Spleen (tissue), 7 donors: ENCODE measurements around the gene RBPMS2.
"Not testable (repeated sequence)": the region's sequence is repeated elsewhere in the genome, so short reads cannot be mapped to it uniquely, and the experiment has no call there.

Experiments used
- POLR2AphosphoS5 ChIP-seq, 3 donors: sonication (generic); formaldehyde crosslinking; IDR thresholded peaks; one replicate each; pipeline ENCODE4 v1.5.1; 2017; ENCODE audit warnings: antibody characterized with exemption in 3 of 3
- TF ChIP-seq, protein P1 (sequence below), 11 experiments: fragments of 200-600 bp in 7 of 11; fragments of 450-650 bp in 4 of 11; sonication (generic) in 4 of 11; IDR thresholded peaks in 8 of 11; conservative IDR thresholded peaks in 3 of 11; 1 replicate in 7 of 11; 2 replicates in 4 of 11; pipeline versions ENCODE4 v1.4.0 to v1.8.0; 2016 to 2021; ENCODE audit warnings: antibody characterized with exemption in 11 of 11, inconsistent platforms in 4 of 11, mild to moderate bottlenecking in 1 of 11
- donor health status: DM: no; HTN: no; CAD: no; lungs with moderate emphysema.
- donor health status: DM: no; HTN: no; CAD: no.
- donor health status: DM: no; HTN: no; CAD: no.

DNA sequence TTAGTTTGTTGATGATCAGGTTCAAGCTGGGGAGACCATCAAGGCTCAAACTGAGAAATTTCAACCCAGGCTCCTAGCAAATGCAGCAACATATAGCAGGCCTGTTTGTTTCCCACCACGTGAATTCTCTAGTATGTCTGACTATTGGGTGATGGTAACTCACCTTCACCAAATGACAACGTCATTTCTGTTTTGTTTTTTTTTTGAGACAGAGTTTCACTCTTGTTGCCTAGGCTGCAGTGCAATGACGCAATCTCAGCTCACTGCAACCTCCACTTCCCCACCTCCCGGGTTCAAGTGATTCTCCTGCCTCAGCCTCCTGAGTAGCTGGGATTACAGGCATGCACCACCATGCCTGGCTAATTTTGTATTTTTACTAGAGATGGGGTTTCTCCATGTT, 39.6 kb upstream of the RBPMS2 start:
- not testable (repeated sequence) for TF ChIP-seq POLR2AphosphoS5 (IDR thresholded peaks at IDR 0.05)
- TF ChIP-seq, protein P1, sequence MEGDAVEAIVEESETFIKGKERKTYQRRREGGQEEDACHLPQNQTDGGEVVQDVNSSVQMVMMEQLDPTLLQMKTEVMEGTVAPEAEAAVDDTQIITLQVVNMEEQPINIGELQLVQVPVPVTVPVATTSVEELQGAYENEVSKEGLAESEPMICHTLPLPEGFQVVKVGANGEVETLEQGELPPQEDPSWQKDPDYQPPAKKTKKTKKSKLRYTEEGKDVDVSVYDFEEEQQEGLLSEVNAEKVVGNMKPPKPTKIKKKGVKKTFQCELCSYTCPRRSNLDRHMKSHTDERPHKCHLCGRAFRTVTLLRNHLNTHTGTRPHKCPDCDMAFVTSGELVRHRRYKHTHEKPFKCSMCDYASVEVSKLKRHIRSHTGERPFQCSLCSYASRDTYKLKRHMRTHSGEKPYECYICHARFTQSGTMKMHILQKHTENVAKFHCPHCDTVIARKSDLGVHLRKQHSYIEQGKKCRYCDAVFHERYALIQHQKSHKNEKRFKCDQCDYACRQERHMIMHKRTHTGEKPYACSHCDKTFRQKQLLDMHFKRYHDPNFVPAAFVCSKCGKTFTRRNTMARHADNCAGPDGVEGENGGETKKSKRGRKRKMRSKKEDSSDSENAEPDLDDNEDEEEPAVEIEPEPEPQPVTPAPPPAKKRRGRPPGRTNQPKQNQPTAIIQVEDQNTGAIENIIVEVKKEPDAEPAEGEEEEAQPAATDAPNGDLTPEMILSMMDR (IDR thresholded peaks at IDR 0.05 in 8 of 11, conservative IDR thresholded peaks at IDR 0.05 in 3 of 11), result not testable (repeated sequence)
